Mammary epithelial cell (primary cell): Measurements from ENCODE around the gene SLC7A7.

Experiments used
- EZH2 ChIP-seq: IDR thresholded peaks from 2 replicates; pipeline ENCODE4 v1.6.1; 2012; ENCODE audit warnings: low read length, inconsistent platforms, borderline replicate concordance
- TF ChIP-seq, protein P1 (sequence below), 2 donors: IDR thresholded peaks in 1 of 2; conservative IDR thresholded peaks in 1 of 2; 2 replicates each; pipeline ENCODE4 v1.5.1; 2011 to 2012; ENCODE audit warnings: inconsistent platforms in 2 of 2, low read length in 2 of 2, mild to moderate bottlenecking in 2 of 2, control low read depth in 1 of 2, low read depth in 1 of 2; ENCODE audit not compliant: insufficient read depth in 1 of 2; ENCODE audit errors: extremely low read depth in 1 of 2

DNA sequence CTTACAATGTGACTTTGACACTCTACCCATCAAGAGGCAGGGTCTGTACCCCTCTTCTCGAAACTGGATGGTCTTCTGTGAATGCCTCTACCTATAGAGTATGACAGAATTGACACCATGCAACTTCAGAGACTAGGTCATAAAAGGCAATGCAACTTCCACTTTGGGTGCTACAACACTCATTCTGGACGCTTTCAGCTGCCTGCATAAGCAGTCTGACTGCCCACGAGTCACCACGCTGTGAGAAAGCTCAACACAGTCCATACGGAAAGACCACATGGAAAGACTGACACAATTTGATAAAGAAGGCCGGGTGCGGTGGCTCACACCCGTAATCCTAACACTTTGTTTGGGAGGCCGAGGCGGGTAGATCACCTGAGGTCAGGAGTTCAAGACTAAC lies 14.9 kb downstream of the SLC7A7 start:
- TF ChIP-seq, protein P1, sequence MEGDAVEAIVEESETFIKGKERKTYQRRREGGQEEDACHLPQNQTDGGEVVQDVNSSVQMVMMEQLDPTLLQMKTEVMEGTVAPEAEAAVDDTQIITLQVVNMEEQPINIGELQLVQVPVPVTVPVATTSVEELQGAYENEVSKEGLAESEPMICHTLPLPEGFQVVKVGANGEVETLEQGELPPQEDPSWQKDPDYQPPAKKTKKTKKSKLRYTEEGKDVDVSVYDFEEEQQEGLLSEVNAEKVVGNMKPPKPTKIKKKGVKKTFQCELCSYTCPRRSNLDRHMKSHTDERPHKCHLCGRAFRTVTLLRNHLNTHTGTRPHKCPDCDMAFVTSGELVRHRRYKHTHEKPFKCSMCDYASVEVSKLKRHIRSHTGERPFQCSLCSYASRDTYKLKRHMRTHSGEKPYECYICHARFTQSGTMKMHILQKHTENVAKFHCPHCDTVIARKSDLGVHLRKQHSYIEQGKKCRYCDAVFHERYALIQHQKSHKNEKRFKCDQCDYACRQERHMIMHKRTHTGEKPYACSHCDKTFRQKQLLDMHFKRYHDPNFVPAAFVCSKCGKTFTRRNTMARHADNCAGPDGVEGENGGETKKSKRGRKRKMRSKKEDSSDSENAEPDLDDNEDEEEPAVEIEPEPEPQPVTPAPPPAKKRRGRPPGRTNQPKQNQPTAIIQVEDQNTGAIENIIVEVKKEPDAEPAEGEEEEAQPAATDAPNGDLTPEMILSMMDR (conservative IDR thresholded peaks at IDR 0.05 in 1 of 2, IDR thresholded peaks at IDR 0.05 in 1 of 2; ENCODE audit: extremely low read depth in 1 of 2, insufficient read depth in 1 of 2, low read depth in 1 of 2, low read length in 2 of 2): no peak
- TF ChIP-seq EZH2: no peak
